Stimulated activated CD4-positive, alpha-beta T cell treated with anti-CD3 and anti-CD28 coated beads, TNF-alpha, amount 100 ng/mL, for 1 hour (primary cell): ENCODE measurements around the gene ATF7.
"Not testable (repeated sequence)": the region's sequence is repeated elsewhere in the genome, so short reads cannot be mapped to it uniquely, and the experiment has no call there.

ENCODE experiments used
- DNase-seq, 3 donors: peaks; one replicate each; pipeline ENCODE4 v3.0.0-alpha.2; 2020; ENCODE audit warnings: low read depth in 3 of 3, low spot score in 1 of 3

ATF7 gene

DNA sequence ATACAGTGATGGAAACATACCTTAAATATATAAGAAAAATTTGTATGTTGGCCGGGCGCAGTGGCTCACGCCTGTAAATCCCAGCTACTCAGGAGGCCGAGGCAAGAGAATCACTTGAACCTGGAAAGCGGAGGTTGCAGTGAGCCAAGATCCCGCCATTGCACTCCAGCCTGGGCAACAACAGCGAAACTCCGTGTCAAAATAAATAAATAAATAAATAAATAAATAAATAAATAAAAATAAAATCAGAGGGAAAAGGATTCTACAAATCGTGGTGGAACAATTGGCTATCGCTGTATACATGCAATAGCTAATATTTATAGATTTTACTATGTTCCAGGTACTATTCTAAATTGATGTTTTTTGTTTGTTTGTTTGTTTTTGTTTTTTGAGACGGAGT lies 1.7 kb upstream of the ATF7 start:
- DNase-seq = no peak

DNA sequence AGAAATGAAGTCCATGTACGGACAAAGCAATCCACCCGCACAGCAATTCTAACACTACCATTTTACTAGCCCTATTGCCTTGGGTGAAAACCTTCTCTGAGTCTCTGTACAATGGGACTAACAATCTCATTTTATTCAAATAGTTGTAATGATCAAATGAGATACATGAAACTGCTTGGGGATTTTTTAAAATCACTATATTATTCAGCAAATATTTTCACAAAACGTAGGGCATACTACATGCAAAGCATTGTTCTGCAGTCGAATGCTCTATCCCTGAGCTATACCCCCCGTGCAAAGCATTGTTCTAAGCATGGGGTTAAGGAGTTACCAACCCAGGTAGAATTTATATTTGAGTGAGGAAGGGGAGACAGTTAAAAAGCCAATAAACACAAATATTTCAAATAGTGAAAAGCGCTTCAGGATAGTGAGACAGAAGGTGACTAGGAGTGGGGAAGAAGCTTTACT lies 554 bp upstream of the ATF7 start:
- no peak for DNase-seq

DNA sequence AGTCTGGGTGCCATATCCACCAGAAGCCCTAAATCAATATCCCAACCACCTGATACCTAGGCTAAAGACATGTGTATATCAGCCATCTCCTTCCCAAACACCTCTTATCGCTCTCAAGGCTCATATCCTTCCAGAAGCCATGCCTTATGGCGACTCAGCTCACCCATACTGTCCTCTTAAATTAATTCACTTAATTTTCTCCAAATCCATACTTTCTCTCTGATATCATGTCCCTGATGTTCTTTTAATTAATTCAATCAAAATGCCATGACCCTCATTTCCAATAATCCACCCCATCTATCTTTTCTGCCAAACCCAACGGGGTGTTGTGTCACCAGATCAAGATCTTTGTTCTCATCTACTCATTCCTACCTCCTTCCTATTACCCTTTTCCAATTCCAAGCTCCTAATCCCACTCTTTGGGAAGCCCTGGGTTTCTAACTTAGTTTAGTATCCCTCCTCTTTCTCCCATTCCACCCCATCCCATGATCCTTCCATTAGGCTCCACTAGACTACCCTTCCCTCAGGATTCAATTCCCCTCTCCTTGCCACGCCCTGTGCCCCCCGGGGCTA lies 723 bp downstream of the ATF7 start:
- DNase-seq = no peak

GRCh38 chr12:53624956-53625355 lies 1.2 kb downstream of the ATF7 start:
- no peak for DNase-seq

GRCh38 chr12:53624458-53624857 lies 1.7 kb downstream of the ATF7 start:
- no peak for DNase-seq

GRCh38 chr12:53623548-53624385 lies 2.4 kb downstream of the ATF7 start:
- DNase-seq = no peak

DNA sequence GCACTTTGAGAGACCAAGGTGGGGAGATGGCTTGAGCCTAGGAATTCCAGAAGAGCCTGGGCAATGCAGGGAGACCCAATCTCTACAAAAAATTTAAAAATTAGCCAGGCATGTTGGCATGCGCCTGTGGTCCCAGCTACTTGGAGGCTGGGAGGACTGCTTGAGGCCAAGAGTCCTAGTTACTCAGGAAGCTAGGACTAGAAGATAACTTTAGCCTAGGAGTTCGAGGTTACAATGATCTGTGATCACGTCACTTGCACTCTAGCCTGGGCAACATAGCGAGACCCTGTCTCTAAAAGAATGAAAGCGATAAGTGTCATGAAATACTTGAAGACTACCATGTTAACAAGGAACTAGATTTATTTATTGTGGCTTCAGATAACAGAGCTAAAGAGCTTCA lies 3.5 kb downstream of the ATF7 start:
- no peak for DNase-seq

DNA sequence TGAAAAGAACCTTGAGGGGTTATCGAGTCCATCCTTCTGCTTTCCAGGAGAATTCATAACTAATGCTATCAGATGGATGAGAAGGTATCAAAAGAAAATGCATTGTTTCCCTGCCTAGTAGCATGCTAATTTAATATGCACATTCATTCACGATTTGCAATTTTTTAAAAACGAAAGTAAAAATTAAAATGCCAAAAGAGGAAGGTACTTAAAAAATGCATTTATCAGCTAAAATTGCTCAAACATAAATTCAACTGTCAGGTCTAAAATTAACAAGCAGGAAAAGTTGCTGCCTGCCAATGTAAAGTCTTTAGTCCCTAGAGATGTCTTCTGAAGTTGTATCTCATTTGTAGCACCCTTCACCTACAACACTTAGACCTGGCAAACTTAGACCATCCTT lies 7.9 kb downstream of the ATF7 start:
- no peak for DNase-seq

- DNase-seq = no peak
Measured at GRCh38 chr12:53617700-53618099, 8.5 kb downstream of the ATF7 start.

DNA sequence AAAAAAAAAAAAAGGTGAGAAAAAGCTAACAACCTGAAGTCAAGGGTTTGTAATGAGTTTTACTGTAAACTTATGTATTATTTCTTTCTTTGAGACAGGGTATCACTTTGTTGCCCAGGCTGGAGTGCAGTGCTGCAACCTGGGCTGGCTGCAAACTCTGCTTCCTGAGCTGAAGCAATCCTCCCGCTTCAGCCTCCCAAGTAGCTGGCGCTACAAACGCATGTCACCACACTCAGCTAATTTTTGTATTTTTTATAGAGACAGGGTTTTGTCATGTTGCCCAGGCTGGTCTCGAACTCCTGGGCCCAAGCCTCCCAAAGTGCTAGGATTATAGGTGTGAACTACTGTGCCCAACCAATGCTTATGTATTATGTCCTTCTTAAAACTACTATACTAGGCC lies 9.2 kb downstream of the ATF7 start:
- DNase-seq = no peak

DNA sequence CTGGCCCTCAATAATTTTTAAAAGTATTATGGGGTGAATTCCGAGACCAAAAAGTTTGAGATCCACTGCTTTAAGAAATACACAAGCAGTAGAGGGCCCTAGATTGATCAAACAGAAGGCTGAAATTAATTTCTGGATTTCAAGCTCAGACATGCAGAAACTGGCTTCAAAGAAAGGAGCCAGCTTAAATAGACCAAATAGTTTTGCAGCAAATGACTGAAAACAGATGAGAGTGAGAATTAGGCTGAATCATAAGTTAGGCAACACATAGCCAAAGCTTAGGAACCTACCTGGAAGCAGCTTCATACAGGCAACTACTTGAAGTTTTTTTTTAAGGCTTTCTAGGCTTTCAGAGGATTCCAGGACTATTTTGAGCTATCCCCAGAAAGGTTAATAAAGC lies 12.4 kb downstream of the ATF7 start:
- no peak for DNase-seq

GRCh38 chr12:53612978-53613377 lies 13.2 kb downstream of the ATF7 start:
- DNase-seq = no peak

DNA sequence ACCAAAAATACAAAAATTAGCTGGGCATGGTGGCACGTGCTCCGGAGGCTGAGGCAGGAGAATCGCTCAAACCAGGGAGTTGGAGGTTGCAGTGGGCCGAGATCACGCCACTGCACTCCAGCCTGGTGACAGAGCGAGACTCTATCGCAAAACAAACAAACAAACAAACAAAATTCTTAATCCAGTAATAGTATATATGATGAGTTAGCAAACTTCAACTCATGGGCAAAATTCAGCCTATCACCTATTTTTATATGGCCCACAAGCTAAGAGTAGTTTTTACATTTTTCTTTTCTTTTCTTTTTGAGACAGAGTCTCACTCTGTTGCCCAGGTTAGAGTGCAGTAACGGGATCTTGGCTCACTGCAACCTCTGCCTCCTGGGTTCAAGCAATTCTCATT lies 14.9 kb downstream of the ATF7 start:
- no peak for DNase-seq

GRCh38 chr12:53606688-53607087 lies 19.5 kb downstream of the ATF7 start:
- DNase-seq = not testable (repeated sequence)

- no peak for DNase-seq
Measured at GRCh38 chr12:53604581-53604980, 21.6 kb downstream of the ATF7 start.

DNA sequence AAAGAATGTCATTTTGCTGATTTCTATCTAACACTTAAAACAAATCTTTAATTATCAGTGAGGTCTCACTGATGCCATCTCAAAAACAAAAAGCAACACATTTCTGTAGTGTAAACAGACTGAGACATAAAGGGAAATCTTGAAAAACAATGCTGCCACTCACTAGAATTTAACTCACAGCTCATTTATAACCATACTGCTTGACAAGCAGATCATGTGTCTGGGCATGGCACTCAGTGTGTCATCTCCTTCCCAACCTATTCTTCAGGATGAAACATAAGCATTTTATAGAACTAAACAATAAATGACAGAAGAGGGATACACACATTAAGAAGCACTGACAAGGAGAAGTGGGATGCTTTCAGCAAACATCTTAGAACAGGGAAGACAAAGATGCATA lies 22.4 kb downstream of the ATF7 start:
- no peak for DNase-seq

DNA sequence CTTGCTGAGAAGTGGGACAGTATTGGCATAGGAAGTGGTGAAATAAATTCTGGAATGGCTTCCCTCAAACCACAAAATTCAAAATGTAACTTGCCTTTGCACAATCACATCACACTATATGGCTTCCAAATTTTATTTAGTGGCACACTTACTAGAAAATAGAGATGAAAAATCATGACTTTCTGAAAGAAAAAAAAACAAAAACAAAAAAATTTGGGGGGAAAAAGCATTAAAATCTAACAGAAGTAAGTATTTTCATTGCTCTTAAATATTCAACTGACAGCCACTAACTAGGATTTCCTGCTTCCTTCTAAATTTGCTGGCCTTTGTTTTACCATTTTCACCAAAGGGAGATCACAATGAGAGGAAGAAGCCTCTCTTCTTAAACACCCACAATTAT lies 23.0 kb downstream of the ATF7 start:
- DNase-seq = no peak

- no peak for DNase-seq
Measured at GRCh38 chr12:53602176-53602864, 23.9 kb downstream of the ATF7 start.

DNA sequence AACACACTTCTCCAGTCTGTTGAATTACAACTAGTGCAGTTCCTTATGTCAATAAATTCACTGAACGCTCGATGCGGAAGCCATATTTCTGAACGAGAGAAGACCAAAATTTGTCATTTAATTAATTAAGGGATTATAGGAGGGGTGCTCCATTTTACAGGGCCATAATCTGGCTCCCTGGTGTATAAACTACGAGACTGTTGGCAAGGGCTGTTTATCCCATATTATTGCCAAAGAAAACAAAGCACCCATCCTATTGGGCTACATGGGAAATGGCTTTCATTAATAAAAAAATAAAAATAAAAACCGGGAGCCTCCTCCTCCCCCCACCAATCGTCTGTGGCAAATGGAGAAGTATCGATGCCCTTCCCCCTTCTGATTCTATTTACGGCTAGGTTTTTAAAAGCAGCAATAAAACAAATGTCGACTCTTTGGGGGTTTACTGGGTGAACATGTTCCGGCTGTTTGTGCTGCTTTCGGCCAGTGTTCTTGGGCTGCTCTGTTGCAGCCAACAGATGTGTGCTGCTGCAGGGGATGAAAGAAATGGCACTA lies 24.8 kb downstream of the ATF7 start:
- DNase-seq = no peak

- DNase-seq = no peak
Measured at GRCh38 chr12:53600490-53601295, 25.5 kb downstream of the ATF7 start.

- no peak for DNase-seq
Measured at GRCh38 chr12:53599579-53599978, 26.6 kb downstream of the ATF7 start.
